22Rv1 (cell line): ENCODE results near the gene ZNF81.

ENCODE experiments used
- ZFX ChIP-seq: fragments of 450-650 bp; IDR thresholded peaks from 2 replicates; pipeline ENCODE4 v1.6.1; 2017; ENCODE audit warnings: antibody characterized with exemption, borderline replicate concordance
- TF ChIP-seq, protein P1 (sequence below): fragments of 450-650 bp; IDR thresholded peaks from 2 replicates; pipeline ENCODE4 v1.5.1; 2017; ENCODE audit warnings: mild to moderate bottlenecking

DNA sequence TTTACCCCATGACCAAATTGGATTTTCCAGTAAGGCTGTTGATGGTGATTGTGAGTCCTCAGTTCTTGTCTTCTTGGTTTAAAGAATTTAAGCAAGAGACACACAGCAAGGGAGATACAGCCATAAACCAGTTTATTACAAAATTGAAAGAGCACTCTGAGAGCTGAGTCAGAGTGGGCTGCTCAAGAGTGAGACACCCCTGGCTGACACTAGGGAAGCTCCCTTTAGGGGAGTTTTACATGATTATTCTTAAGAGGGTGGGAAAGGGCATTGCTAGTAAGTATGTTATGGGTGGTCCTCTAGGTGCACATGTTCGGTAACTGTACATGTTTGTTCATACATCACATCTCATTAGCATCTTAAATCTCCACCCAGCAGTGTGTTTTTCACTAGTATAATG, 18.8 kb upstream of the ZNF81 start:
- TF ChIP-seq, protein P1, sequence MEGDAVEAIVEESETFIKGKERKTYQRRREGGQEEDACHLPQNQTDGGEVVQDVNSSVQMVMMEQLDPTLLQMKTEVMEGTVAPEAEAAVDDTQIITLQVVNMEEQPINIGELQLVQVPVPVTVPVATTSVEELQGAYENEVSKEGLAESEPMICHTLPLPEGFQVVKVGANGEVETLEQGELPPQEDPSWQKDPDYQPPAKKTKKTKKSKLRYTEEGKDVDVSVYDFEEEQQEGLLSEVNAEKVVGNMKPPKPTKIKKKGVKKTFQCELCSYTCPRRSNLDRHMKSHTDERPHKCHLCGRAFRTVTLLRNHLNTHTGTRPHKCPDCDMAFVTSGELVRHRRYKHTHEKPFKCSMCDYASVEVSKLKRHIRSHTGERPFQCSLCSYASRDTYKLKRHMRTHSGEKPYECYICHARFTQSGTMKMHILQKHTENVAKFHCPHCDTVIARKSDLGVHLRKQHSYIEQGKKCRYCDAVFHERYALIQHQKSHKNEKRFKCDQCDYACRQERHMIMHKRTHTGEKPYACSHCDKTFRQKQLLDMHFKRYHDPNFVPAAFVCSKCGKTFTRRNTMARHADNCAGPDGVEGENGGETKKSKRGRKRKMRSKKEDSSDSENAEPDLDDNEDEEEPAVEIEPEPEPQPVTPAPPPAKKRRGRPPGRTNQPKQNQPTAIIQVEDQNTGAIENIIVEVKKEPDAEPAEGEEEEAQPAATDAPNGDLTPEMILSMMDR, result no peak
- no peak for TF ChIP-seq ZFX
